GM23248 (cell line): ENCODE results near the gene ZNF747.

Source experiments
- EZH2 ChIP-seq: fragments of 200-600 bp; sonication (generic); IDR thresholded peaks from 2 replicates; pipeline ENCODE4 v1.6.1; 2018; ENCODE audit warnings: antibody characterized with exemption, mild to moderate bottlenecking; ENCODE audit not compliant: insufficient read depth, poor library complexity, severe bottlenecking
- EZH2phosphoT487 ChIP-seq: fragments of 200-600 bp; sonication (generic); IDR thresholded peaks from 2 replicates; pipeline ENCODE4 v1.6.1; 2018; ENCODE audit warnings: antibody characterized with exemption, moderate library complexity, mild to moderate bottlenecking, low read depth; ENCODE audit not compliant: insufficient read depth

- TF ChIP-seq EZH2, result no peak
- no peak for TF ChIP-seq EZH2phosphoT487
Observed at GRCh38 chr16:30552956-30553355, 18.3 kb upstream of the ZNF747 start.
